Glomerular endothelial cell (primary cell): ENCODE data around the gene TSNAXIP1. TPM values are rescaled to one million over a fixed set of nuclear protein-coding genes. Genes with fewer than 3 reads are reported as not detected.
"Not testable (repeated sequence)": the region's sequence is repeated elsewhere in the genome, so short reads cannot be mapped to it uniquely, and the experiment has no call there.

Source experiments
- DNase-seq: peaks from one replicate; pipeline ENCODE4 v3.0.0-alpha.2; 2011; ENCODE audit warnings: low read depth, low spot score; ENCODE audit errors: extremely low read depth
- total RNA-seq: library from RNA; depleted of rRNA; stranded (reverse); fragments of >200 nt; gene quantifications from 2 replicates; pipeline ENCODE4 v1.2.3, GENCODE V29; 2015

Gene TSNAXIP1
- total RNA-seq, 1 donor from 2014 or later: 0.88 TPM

GRCh38 chr16:67833415-67834241 is 26.9 kb downstream of the TSNAXIP1 start:
- no peak for DNase-seq

- no peak for DNase-seq
Measured at GRCh38 chr16:67834242-67834614, 27.5 kb downstream of the TSNAXIP1 start.

- not testable (repeated sequence) for DNase-seq
Measured at GRCh38 chr16:67837190-67837589, 30.5 kb downstream of the TSNAXIP1 start.

GRCh38 chr16:67837811-67838210 is 31.1 kb downstream of the TSNAXIP1 start:
- DNase-seq: no peak

- DNase-seq: no peak
Measured at GRCh38 chr16:67841198-67841815, 34.6 kb downstream of the TSNAXIP1 start.

GRCh38 chr16:67841816-67842508 is 35.3 kb downstream of the TSNAXIP1 start, which contains the start of gene THAP11:
THAP11 (plus strand) TSS chr16:67842320; CDS start chr16:67842555, 235 bp downstream.
- DNase-seq: peak; percentile 77

GRCh38 chr16:67842509-67843342 is 36.0 kb downstream of the TSNAXIP1 start:
- DNase-seq: no peak

- no peak for DNase-seq
Measured at GRCh38 chr16:67843343-67843765, 36.7 kb downstream of the TSNAXIP1 start.

- DNase-seq: no peak
Measured at GRCh38 chr16:67844497-67844896, 37.8 kb downstream of the TSNAXIP1 start.

- no peak for DNase-seq
Measured at GRCh38 chr16:67845291-67846062, 38.8 kb downstream of the TSNAXIP1 start.

GRCh38 chr16:67846063-67846319 is 39.3 kb downstream of the TSNAXIP1 start:
- no peak for DNase-seq

GRCh38 chr16:67846320-67847063 is 39.8 kb downstream of the TSNAXIP1 start, which contains the start of gene NUTF2:
NUTF2 (plus strand) TSS chr16:67846933; CDS start chr16:67865131, 18,198 bp downstream.
- DNase-seq: no peak

GRCh38 chr16:67847064-67847861 is 40.6 kb downstream of the TSNAXIP1 start, which contains the start of gene CENPT:
CENPT (minus strand) TSS chr16:67847693; CDS start chr16:67833859, 13,834 bp downstream.
- no peak for DNase-seq

GRCh38 chr16:67848118-67848517 is 41.4 kb downstream of the TSNAXIP1 start:
- no peak for DNase-seq

- no peak for DNase-seq
Measured at GRCh38 chr16:67853670-67854069, 47.0 kb downstream of the TSNAXIP1 start.

- DNase-seq: no peak
Measured at GRCh38 chr16:67855789-67856188, 49.1 kb downstream of the TSNAXIP1 start.

- DNase-seq: no peak
Measured at GRCh38 chr16:67856927-67857546, 50.3 kb downstream of the TSNAXIP1 start.
